Body of pancreas (tissue), 4 donors: Measurements from ENCODE around the gene AANAT. TPM values are rescaled to one million over a fixed set of nuclear protein-coding genes. Genes with fewer than 3 reads are reported as not detected.

Experiments used
- ATAC-seq: fragments of 150-250 bp; one replicate; pipeline ENCODE4 v1.9.1; 2016
- DNase-seq, 4 donors: peaks; one replicate each; pipeline ENCODE4 v3.0.0-alpha.2; 2019
- H3K27ac ChIP-seq, 4 donors: fragments of 200-600 bp; sonication (generic); 1 replicate in 3 of 4; 2 replicates in 1 of 4; pipeline versions ENCODE4 v1.5.1 to v1.6.1; 2016 to 2019; ENCODE audit warnings: mild to moderate bottlenecking in 1 of 4, mixed read lengths in 1 of 4, moderate library complexity in 1 of 4
- H3K27me3 ChIP-seq, 2 donors: fragments of 200-600 bp; sonication (generic); one replicate each; pipeline ENCODE4 v1.6.0; 2016; ENCODE audit warnings: mild to moderate bottlenecking in 1 of 2
- H3K36me3 ChIP-seq, 2 donors: fragments of 200-600 bp; sonication (generic); replicated peaks in 1 of 2; 2 replicates each; pipeline ENCODE4 v1.5.1; 2016; ENCODE audit warnings: low read depth in 2 of 2; ENCODE audit not compliant: insufficient read depth in 1 of 2
- H3K4me1 ChIP-seq: fragments of 200-600 bp; sonication (generic); one replicate; pipeline ENCODE4 v1.6.0; 2016
- H3K4me3 ChIP-seq, 2 donors: fragments of 200-600 bp; sonication (generic); 1 replicate in 1 of 2; 2 replicates in 1 of 2; pipeline ENCODE4 v1.5.1; 2016 to 2019
- H3K9me3 ChIP-seq, 3 donors: fragments of 200-600 bp; sonication (generic); 1 replicate in 2 of 3; 2 replicates in 1 of 3; pipeline ENCODE4 v1.5.1; 2016
- CTCF ChIP-seq, 7 experiments: fragments of 450-650 bp in 4 of 7; fragments of 200-600 bp in 3 of 7; sonication (generic) in 3 of 7; IDR thresholded peaks; one replicate each; pipeline ENCODE4 v1.5.1; 2016 to 2019; ENCODE audit warnings: antibody characterized with exemption in 7 of 7
- POLR2A ChIP-seq, 3 donors: fragments of 450-650 bp; IDR thresholded peaks; one replicate each; pipeline ENCODE4 v1.6.1; 2016; ENCODE audit warnings: antibody characterized with exemption in 3 of 3, mild to moderate bottlenecking in 2 of 3
- WGBS, 2 donors: methylation state at CpG; one replicate each; pipeline ENCODE4 v1.1.5; 2017; 5-methylcytosine and 5-hydroxymethylcytosine counted together
- intact Hi-C: fragments of 100-400 bp; cut with DNase I; formaldehyde crosslinking; loops from one replicate; pipeline ENCODE4 v1.15.1; 2023
- total RNA-seq, 2 donors: library from RNA; depleted of rRNA; stranded (reverse); fragments of >200 nt; gene quantifications; one replicate each; pipeline ENCODE4 v1.1.0, GENCODE V29; 2016

Gene AANAT
- total RNA-seq, 2 donors from 2014 or later: not detected

GRCh38 chr17:76467809-76468633 lies 618 bp downstream of the AANAT start:
- Histone ChIP-seq H3K9me3 (no peaks in the 10 kb centered on the region), H3K36me3 (peaks cover 0 to 13% of the 10 kb centered on the region in 2 donors), H3K4me1 (peaks cover 3% of the 10 kb centered on the region), H3K27me3 (no peaks in the 10 kb centered on the region), H3K27ac (no peak overlapping the region), H3K4me3 (no peak overlapping the region)
- intact Hi-C loops: loop anchor here (2.0 kb wide), 1 partner anchor 37 kb away; no protein-coding TSS in a partner anchor
- 62 to 63% methylated on average over 6 to 8 of the region's 8 CpGs for WGBS, 2 donors
- no peak for DNase-seq
- TF ChIP-seq CTCF (IDR thresholded peaks at IDR 0.05): no peak
- TF ChIP-seq POLR2A (IDR thresholded peaks at IDR 0.05): no peak
- no peak for ATAC-seq

- no peak overlapping the region for H3K27ac ChIP-seq
- no peaks in the 10 kb centered on the region for H3K27me3 ChIP-seq
- intact Hi-C loops: no loop called here
- H3K9me3 ChIP-seq: no peaks in the 10 kb centered on the region
- H3K4me1 ChIP-seq: peaks cover 3% of the 10 kb centered on the region
- ATAC-seq: no peak
- TF ChIP-seq CTCF (IDR thresholded peaks at IDR 0.05) (no peak), POLR2A (IDR thresholded peaks at IDR 0.05) (no peak)
- peaks cover 0 to 13% of the 10 kb centered on the region in 2 donors for H3K36me3 ChIP-seq
- 84 to 94% methylated on average over 10 to 14 of the region's 14 CpGs for WGBS, 2 donors
- DNase-seq: no peak
- no peak overlapping the region for H3K4me3 ChIP-seq
These were observed 1.2 kb downstream of the AANAT start for GRCh38 chr17:76468634-76469010.

- no peak for TF ChIP-seq POLR2A (IDR thresholded peaks at IDR 0.05)
- TF ChIP-seq CTCF (IDR thresholded peaks at IDR 0.05): no peak
- no peak for DNase-seq
- 85 to 96% methylated on average over 12 to 38 of the region's 38 CpGs for WGBS, 2 donors
- ATAC-seq: no peak
- intact Hi-C loops: no loop called here
- Histone ChIP-seq H3K9me3 (no peaks in the 10 kb centered on the region), H3K4me1 (peaks cover 3% of the 10 kb centered on the region), H3K27ac (no peak overlapping the region), H3K36me3 (peaks cover 0 to 13% of the 10 kb centered on the region in 2 donors), H3K27me3 (no peaks in the 10 kb centered on the region), H3K4me3 (no peak overlapping the region)
These were observed 1.9 kb downstream of the AANAT start for GRCh38 chr17:76469076-76469990.

- WGBS, 2 donors: 77 to 79% methylated on average over 6 to 12 of the region's 13 CpGs
- no peak overlapping the region for H3K4me3 ChIP-seq
- H3K27me3 ChIP-seq: no peaks in the 10 kb centered on the region
- peaks cover 0 to 16% of the 10 kb centered on the region in 2 donors for H3K36me3 ChIP-seq
- no peak overlapping the region for H3K27ac ChIP-seq
- DNase-seq (no peak), ATAC-seq (no peak)
- no peak for TF ChIP-seq CTCF (IDR thresholded peaks at IDR 0.05)
- no peaks in the 10 kb centered on the region for H3K9me3 ChIP-seq
- H3K4me1 ChIP-seq: peaks cover 3% of the 10 kb centered on the region
- intact Hi-C loops: no loop called here
These were observed 2.8 kb downstream of the AANAT start for GRCh38 chr17:76469991-76470739.
